Activated CD8-positive, alpha-beta T cell treated with anti-CD3 and anti-CD28 coated beads for 36 hours (primary cell): ENCODE results near the gene PPP1R14C. TPM values are rescaled to one million over a fixed set of nuclear protein-coding genes. Genes with fewer than 3 reads are reported as not detected.

Experiments used
- ATAC-seq: fragments of 200-7000 bp; cut with Tn5 transposase; one replicate; pipeline ENCODE4 v1.10.0; 2021; ENCODE audit warnings: mild to moderate bottlenecking, moderate library complexity
- CTCF ChIA-PET: fragments of 350-600 bp; sonication (Branson Sonifier 250); formaldehyde crosslinking; loops from one replicate; lab custom pipeline; 2021; ENCODE audit warnings: antibody characterized with exemption; lab: Charles Lee
- POLR2A ChIA-PET: fragments of 350-600 bp; sonication (Branson Sonifier 250); formaldehyde crosslinking; loops from one replicate; lab custom pipeline; 2021; ENCODE audit warnings: antibody characterized with exemption; lab: Charles Lee
- DNase-seq: peaks from one replicate; pipeline ENCODE4 v3.0.0-alpha.2; 2020
- H3K27ac Mint-ChIP-seq: one replicate; pipeline ENCODE4 v1.8.0; 2021; ENCODE audit warnings: mild to moderate bottlenecking, mixed read lengths
- H3K27me3 Mint-ChIP-seq: one replicate; pipeline ENCODE4 v1.8.0; 2021; ENCODE audit warnings: mixed read lengths
- H3K36me3 Mint-ChIP-seq: one replicate; pipeline ENCODE4 v1.8.0; 2021; ENCODE audit warnings: low read depth, mixed read lengths
- H3K4me1 Mint-ChIP-seq: one replicate; pipeline ENCODE4 v1.8.0; 2021; ENCODE audit warnings: low read depth, mixed read lengths
- H3K4me3 Mint-ChIP-seq: one replicate; pipeline ENCODE4 v1.8.0; 2021; ENCODE audit warnings: mild to moderate bottlenecking, moderate library complexity, mixed read lengths
- H3K9me3 Mint-ChIP-seq: one replicate; pipeline ENCODE4 v1.8.0; 2021; ENCODE audit warnings: mixed read lengths
- intact Hi-C: fragments of 100-400 bp; cut with micrococcal nuclease; formaldehyde crosslinking; loops from one replicate; pipeline ENCODE4 v1.10.0; 2022
- total RNA-seq, 2 experiments: library from RNA; stranded (reverse); gene quantifications; one replicate each; pipeline ENCODE4 v1.2.3, GENCODE V29; 2021
- TF ChIP-seq, protein P1 (sequence below): fragments of 200-600 bp; IDR thresholded peaks from one replicate; pipeline ENCODE4 v1.8.0; 2022; ENCODE audit warnings: antibody characterized with exemption, mild to moderate bottlenecking

The PPP1R14C gene
- total RNA-seq, 2 experiments from 2014 or later: 0.65 to 0.86 TPM

DNA sequence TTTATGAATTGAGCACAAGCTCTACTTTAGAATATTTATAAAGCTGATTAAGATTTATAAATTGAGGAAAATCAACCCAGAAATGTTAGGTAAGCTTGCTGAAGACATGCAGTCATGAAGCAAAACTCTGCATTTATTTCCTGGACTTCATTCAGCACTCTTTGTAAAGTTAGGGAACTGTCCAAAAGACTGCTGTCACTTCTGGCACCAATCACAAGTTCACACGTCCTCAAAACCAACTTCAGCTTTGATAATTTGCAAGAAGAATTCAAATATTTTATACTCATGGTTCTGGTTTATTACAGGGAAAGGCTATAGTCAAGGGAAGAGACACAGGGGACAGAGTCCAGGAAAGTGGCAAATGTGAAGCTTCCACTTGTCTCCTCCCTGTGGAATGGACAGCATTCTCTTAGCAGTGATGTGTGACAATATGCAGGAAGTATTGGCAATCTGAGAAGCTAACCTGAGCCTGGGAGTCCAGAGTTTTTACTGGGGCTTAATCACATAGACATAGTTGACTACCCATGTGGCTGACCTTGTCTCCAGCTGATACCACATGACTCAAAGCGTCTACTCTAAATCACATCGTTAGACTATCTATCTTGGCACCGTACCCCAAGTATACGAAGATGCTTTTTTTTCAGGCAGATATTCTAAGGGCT, 85.4 kb downstream of the PPP1R14C start:
- Mint-ChIP-seq H3K4me3 (no peak overlapping the region), H3K27ac (no peak overlapping the region), H3K36me3 (no peaks in the 10 kb centered on the region), H3K27me3 (peaks cover 17% of the 10 kb centered on the region), H3K9me3 (peaks cover 9% of the 10 kb centered on the region), H3K4me1 (peaks cover 5% of the 10 kb centered on the region)
- DNase-seq: no peak
- no peak for ATAC-seq
- POLR2A ChIA-PET: no interaction called here
- TF ChIP-seq, protein P1, sequence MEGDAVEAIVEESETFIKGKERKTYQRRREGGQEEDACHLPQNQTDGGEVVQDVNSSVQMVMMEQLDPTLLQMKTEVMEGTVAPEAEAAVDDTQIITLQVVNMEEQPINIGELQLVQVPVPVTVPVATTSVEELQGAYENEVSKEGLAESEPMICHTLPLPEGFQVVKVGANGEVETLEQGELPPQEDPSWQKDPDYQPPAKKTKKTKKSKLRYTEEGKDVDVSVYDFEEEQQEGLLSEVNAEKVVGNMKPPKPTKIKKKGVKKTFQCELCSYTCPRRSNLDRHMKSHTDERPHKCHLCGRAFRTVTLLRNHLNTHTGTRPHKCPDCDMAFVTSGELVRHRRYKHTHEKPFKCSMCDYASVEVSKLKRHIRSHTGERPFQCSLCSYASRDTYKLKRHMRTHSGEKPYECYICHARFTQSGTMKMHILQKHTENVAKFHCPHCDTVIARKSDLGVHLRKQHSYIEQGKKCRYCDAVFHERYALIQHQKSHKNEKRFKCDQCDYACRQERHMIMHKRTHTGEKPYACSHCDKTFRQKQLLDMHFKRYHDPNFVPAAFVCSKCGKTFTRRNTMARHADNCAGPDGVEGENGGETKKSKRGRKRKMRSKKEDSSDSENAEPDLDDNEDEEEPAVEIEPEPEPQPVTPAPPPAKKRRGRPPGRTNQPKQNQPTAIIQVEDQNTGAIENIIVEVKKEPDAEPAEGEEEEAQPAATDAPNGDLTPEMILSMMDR: no peak
- intact Hi-C loops: no loop called here
- CTCF ChIA-PET: interaction anchor here (1.0 to 1.2 kb wide), 2 partner anchors 23 to 28 kb away, joined by 3 read pairs; no protein-coding TSS in a partner anchor

GRCh38 chr6:150229436-150230163, 86.8 kb downstream of the PPP1R14C start:
- DNase-seq: peak; percentile 20
- no peak for ATAC-seq
- ChIA-PET POLR2A (no interaction called here), CTCF (no interaction called here)
- peaks cover 5% of the 10 kb centered on the region for H3K4me1 Mint-ChIP-seq
- H3K27me3 Mint-ChIP-seq: peaks cover 17% of the 10 kb centered on the region
- no peak overlapping the region for H3K27ac Mint-ChIP-seq
- TF ChIP-seq, protein P1: no peak
- intact Hi-C loops: no loop called here
- no peaks in the 10 kb centered on the region for H3K36me3 Mint-ChIP-seq
- H3K4me3 Mint-ChIP-seq: no peak overlapping the region
- peaks cover 9% of the 10 kb centered on the region for H3K9me3 Mint-ChIP-seq

- Mint-ChIP-seq H3K27ac (no peak overlapping the region), H3K27me3 (peaks cover 19% of the 10 kb centered on the region), H3K9me3 (peaks cover 9% of the 10 kb centered on the region), H3K4me1 (peaks cover 6% of the 10 kb centered on the region), H3K4me3 (no peak overlapping the region), H3K36me3 (no peaks in the 10 kb centered on the region)
- DNase-seq: no peak
- intact Hi-C loops: no loop called here
- ATAC-seq: no peak
- TF ChIP-seq, protein P1: no peak
- POLR2A ChIA-PET: no interaction called here
- CTCF ChIA-PET: no interaction called here
Observed at GRCh38 chr6:150230164-150230561, 87.3 kb downstream of the PPP1R14C start.

DNA sequence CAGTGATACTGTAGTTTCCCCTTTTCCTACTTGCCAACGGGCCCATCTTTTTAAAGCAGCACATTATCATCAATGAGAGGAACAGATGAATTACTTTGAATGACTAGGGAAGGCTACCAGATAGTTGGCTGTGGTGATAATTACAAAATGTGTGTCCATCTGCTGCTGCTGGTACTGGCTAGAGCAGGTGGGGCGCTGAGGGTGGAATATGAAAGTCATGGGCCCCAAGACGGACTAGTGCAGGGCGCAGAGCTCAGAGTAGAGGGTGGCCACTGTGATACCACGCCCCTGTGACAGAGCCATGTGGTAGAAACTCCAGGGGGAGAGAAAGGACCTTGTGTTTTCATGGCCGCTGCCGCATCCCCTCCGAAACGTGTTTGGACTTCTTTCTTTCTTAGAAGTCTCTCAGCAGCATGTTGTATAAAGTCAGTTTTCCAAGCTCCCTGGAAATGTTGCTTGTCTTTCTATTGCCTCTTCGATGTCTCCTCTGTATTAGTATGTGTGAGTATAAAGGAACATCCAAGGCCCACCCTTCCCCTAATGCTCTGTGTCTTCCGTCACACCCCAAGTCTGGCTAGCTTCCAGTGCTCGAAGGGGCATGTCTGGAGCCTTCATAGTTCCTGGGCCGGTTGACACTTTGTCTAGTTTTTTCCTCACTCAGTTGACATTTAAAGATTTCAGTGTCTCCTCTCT, 88.1 kb downstream of the PPP1R14C start:
- DNase-seq: no peak
- intact Hi-C loops: no loop called here
- Mint-ChIP-seq H3K4me1 (peaks cover 13% of the 10 kb centered on the region), H3K9me3 (peaks cover 9% of the 10 kb centered on the region), H3K36me3 (no peaks in the 10 kb centered on the region), H3K27ac (no peak overlapping the region), H3K4me3 (no peak overlapping the region), H3K27me3 (peaks cover 19% of the 10 kb centered on the region)
- no peak for ATAC-seq
- TF ChIP-seq, protein P1: no peak
- ChIA-PET POLR2A (no interaction called here), CTCF (interaction anchor here (0.8 to 1.3 kb wide), 2 partner anchors 150 to 165 kb away, joined by 3 to 5 read pairs; no protein-coding TSS in a partner anchor)
